SK-N-SH (cell line): ENCODE measurements around the gene CASZ1. TPM values are rescaled to one million over a fixed set of nuclear protein-coding genes. Genes with fewer than 3 reads are reported as not detected.

Source experiments
- CTCF ChIA-PET: fragments of 300-600, 350-600 bp; formaldehyde crosslinking; extraction: SDS; loops from one replicate; lab custom pipeline; 2021; lab: Yijun Ruan, JAX
- POLR2A ChIA-PET: fragments of 350-600 bp; sonication (Branson Sonifier 250); formaldehyde crosslinking; extraction: SDS; loops from one replicate; lab custom pipeline; 2020; ENCODE audit warnings: antibody characterized with exemption, inconsistent platforms; lab: Yijun Ruan, JAX
- DNase-seq: peaks from one replicate; pipeline ENCODE4 v3.0.0; 2012
- H2AFZ ChIP-seq: fragments of 200-600 bp; sonication (generic); 2 replicates; pipeline ENCODE4 v1.8.1; 2016; ENCODE audit warnings: antibody characterized with exemption, mild to moderate bottlenecking, low read depth
- H3F3A ChIP-seq: fragments of 200-600 bp; sonication (generic); replicated peaks from 2 replicates; pipeline ENCODE3; 2016; ENCODE audit warnings: antibody characterized with exemption, mild to moderate bottlenecking; ENCODE audit not compliant: insufficient read depth
- H3K27ac ChIP-seq, 2 experiments: fragments of 200-500 bp in 1 of 2; fragments of 200-600 bp in 1 of 2; sonication (Bioruptor generic) in 1 of 2; sonication (generic), shearing (Covaris generic) in 1 of 2; 2 replicates each; pipeline versions ENCODE4 v1.5.1 to v1.6.1; 2014 to 2016; ENCODE audit warnings: low read depth in 2 of 2, inconsistent platforms in 1 of 2, low read length in 1 of 2, mild to moderate bottlenecking in 1 of 2, mixed read lengths in 1 of 2
- H3K27me3 ChIP-seq: fragments of 200-600 bp; sonication (generic), shearing (Covaris generic); 2 replicates; pipeline ENCODE4 v1.6.1; 2016; ENCODE audit warnings: mixed run types; ENCODE audit not compliant: insufficient read depth
- H3K36me3 ChIP-seq, 2 experiments: fragments of 200-500 bp in 1 of 2; fragments of 200-600 bp in 1 of 2; sonication (Bioruptor generic) in 1 of 2; sonication (generic) in 1 of 2; replicated peaks in 1 of 2; 2 replicates each; pipeline versions ENCODE3 to v1.5.1; 2014 to 2016; ENCODE audit warnings: low read length in 1 of 2, mild to moderate bottlenecking in 1 of 2; ENCODE audit not compliant: insufficient read depth in 2 of 2, control insufficient read depth in 1 of 2
- H3K4me1 ChIP-seq, 2 experiments: fragments of 200-500 bp in 1 of 2; fragments of 200-600 bp in 1 of 2; sonication (Bioruptor generic) in 1 of 2; sonication (generic), shearing (Covaris generic) in 1 of 2; 2 replicates each; pipeline versions ENCODE4 v1.5.1 to v1.6.1; 2014 to 2016; ENCODE audit warnings: low read depth in 1 of 2, low read length in 1 of 2, mixed run types in 1 of 2; ENCODE audit not compliant: insufficient read depth in 2 of 2, control insufficient read depth in 1 of 2
- H3K4me2 ChIP-seq: fragments of 200-600 bp; sonication (generic), shearing (Covaris generic); 2 replicates; pipeline ENCODE4 v1.6.1; 2017; ENCODE audit warnings: mixed run types
- H3K4me3 ChIP-seq, 2 experiments: fragments of 200-500 bp in 1 of 2; fragments of 200-600 bp in 1 of 2; sonication (Bioruptor generic) in 1 of 2; sonication (generic), shearing (Covaris generic) in 1 of 2; 2 replicates each; pipeline versions ENCODE4 v1.5.1 to v1.8.1; 2014 to 2016; ENCODE audit warnings: low read depth in 2 of 2, inconsistent platforms in 1 of 2, low read length in 1 of 2, mild to moderate bottlenecking in 1 of 2, mixed read lengths in 1 of 2, moderate library complexity in 1 of 2
- H3K79me2 ChIP-seq: fragments of 200-600 bp; sonication (generic); 2 replicates; pipeline ENCODE4 v1.8.1; 2017; ENCODE audit warnings: mild to moderate bottlenecking; ENCODE audit not compliant: insufficient read depth
- H3K9ac ChIP-seq: fragments of 200-600 bp; sonication (generic); 2 replicates; pipeline ENCODE4 v1.6.1; 2017; ENCODE audit warnings: mixed run types
- H3K9me2 ChIP-seq: fragments of 200-600 bp; sonication (generic); 2 replicates; pipeline ENCODE4 v1.6.1; 2017; ENCODE audit warnings: mixed run types
- H3K9me3 ChIP-seq: fragments of 200-600 bp; sonication (generic); 2 replicates; pipeline ENCODE4 v1.6.1; 2017; ENCODE audit warnings: mixed run types, mild to moderate bottlenecking, moderate library complexity
- H4K20me1 ChIP-seq: fragments of 200-600 bp; sonication (generic); 2 replicates; pipeline ENCODE4 v1.6.1; 2017; ENCODE audit warnings: mild to moderate bottlenecking, mixed run types; ENCODE audit not compliant: insufficient read depth
- ELF1 ChIP-seq: IDR thresholded peaks from 2 replicates; pipeline ENCODE4 v1.4.0; 2012
- EP300 ChIP-seq, 2 experiments: IDR thresholded peaks; 2 replicates each; pipeline versions ENCODE4 v1.4.0 to v1.6.1; 2012; ENCODE audit warnings: borderline replicate concordance in 1 of 2, low read depth in 1 of 2, low read length in 1 of 2
- FOXJ3 ChIP-seq: sonication (generic); formaldehyde crosslinking; IDR thresholded peaks from 2 replicates; pipeline ENCODE4 v1.5.1; 2020; ENCODE audit warnings: mild to moderate bottlenecking, missing genetic modification reagents
- GABPA ChIP-seq: IDR thresholded peaks from 2 replicates; pipeline ENCODE4 v1.4.0; 2012; ENCODE audit warnings: low read depth, mild to moderate bottlenecking
- IRF3 ChIP-seq: fragments of 150-350 bp; IDR thresholded peaks from 2 replicates; pipeline ENCODE4 v1.6.1; 2016; ENCODE audit warnings: mild to moderate bottlenecking, low read depth, low read length
- JUND ChIP-seq: IDR thresholded peaks from 2 replicates; pipeline ENCODE4 v1.4.0; 2012
- MAX ChIP-seq: IDR thresholded peaks from 2 replicates; pipeline ENCODE4 v1.4.0; 2012; ENCODE audit warnings: low read depth
- NFIC ChIP-seq: IDR thresholded peaks from 2 replicates; pipeline ENCODE4 v1.4.0; 2012; ENCODE audit warnings: borderline replicate concordance
- PBX3 ChIP-seq: IDR thresholded peaks from 2 replicates; pipeline ENCODE4; 2012
- RAD21 ChIP-seq: IDR thresholded peaks from 2 replicates; pipeline ENCODE4 v1.6.1; 2012; ENCODE audit warnings: mild to moderate bottlenecking, low read length
- RCOR1 ChIP-seq: fragments of 150-350 bp; IDR thresholded peaks from 2 replicates; pipeline ENCODE4 v1.6.1; 2017; ENCODE audit warnings: antibody characterized with exemption, low read length
- REST ChIP-seq: IDR thresholded peaks from 2 replicates; pipeline ENCODE4 v1.6.1; 2012; ENCODE audit warnings: mild to moderate bottlenecking, low read depth, low read length, moderate library complexity
- RFX5 ChIP-seq: IDR thresholded peaks from 2 replicates; pipeline ENCODE4 v1.6.1; 2012; ENCODE audit warnings: mild to moderate bottlenecking, improper control_type of control experiment, low read length
- RXRA ChIP-seq: IDR thresholded peaks from 2 replicates; pipeline ENCODE4 v1.4.0; 2012; ENCODE audit warnings: low read depth, mild to moderate bottlenecking, borderline replicate concordance
- SMC3 ChIP-seq: IDR thresholded peaks from 2 replicates; pipeline ENCODE4 v1.6.1; 2012; ENCODE audit warnings: low read depth, low read length, improper control_type of control experiment
- TEAD4 ChIP-seq: IDR thresholded peaks from 2 replicates; pipeline ENCODE4 v1.4.0; 2012; ENCODE audit warnings: mild to moderate bottlenecking, borderline replicate concordance; ENCODE audit not compliant: insufficient read depth
- YY1 ChIP-seq: IDR thresholded peaks from 2 replicates; pipeline ENCODE4 v1.4.0; 2012; ENCODE audit warnings: low read depth, mild to moderate bottlenecking
- ZBTB33 ChIP-seq: IDR thresholded peaks from 2 replicates; pipeline ENCODE4 v1.4.0; 2012; ENCODE audit warnings: low read depth, borderline replicate concordance
- WGBS: methylation state at CpG from one replicate; pipeline ENCODE4 v1.1.6; 2017; ENCODE audit warnings: low lambda C conversion rate; 5-methylcytosine and 5-hydroxymethylcytosine counted together
- polyA plus RNA-seq, 3 experiments: library from polyadenylated mRNA; depleted of rRNA; stranded (reverse); fragments of >200 nt; gene quantifications; 2 replicates each; pipeline ENCODE4 v1.2.3, GENCODE V29; 2012

The CASZ1 gene
- polyA plus RNA-seq, 1 of the 3 experiments (the other 2 are of a cell fraction): 0.51 TPM

DNA sequence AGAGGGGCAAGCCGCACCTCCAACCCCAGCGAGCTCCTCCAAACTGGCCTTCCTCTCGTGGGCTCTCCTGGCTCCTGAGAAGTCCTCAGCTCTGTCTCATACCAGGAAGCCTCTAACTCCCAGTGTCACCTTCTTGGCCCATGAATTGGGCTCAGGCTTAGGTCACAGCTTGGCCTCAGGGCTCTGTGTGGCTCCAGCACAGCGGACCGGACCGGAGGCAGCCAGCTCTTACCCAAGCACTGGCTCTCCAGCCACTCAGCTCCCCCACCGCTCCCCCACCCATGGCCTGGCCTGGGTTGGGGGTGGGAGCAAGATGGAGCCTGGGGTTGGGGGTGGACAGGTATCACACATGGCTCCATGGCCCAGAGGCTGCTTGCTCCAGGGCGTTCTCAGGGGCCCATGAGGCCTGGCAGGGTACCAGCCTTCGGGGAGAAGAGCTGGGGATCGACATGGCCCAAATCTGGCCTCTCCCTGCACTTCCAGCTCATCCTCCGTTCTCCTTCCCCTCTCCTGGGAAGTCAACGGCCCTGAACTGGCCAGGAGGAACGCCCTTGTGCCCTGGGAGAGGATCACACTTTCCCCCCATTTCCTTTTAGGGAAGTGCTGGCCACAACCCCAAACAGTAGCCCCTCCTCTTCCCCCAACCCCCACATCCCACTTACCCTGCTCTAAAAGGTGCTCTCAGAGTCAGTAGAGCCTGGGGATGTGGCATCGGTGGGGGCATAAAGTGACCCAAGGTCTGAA, 97.5 kb downstream of the CASZ1 start:
- Histone ChIP-seq H3K79me2 (no peaks in the 10 kb centered on the region), H3K9me2 (no peaks in the 10 kb centered on the region), H3K27me3 (no peaks in the 10 kb centered on the region), H3K27ac (no peak overlapping the region), H3K9ac (no peak overlapping the region), H2AFZ (no peak overlapping the region), H3K36me3 (no peaks in the 10 kb centered on the region), H3K4me1 (peaks cover 0 to 9% of the 10 kb centered on the region in 2 experiments; a peak in 1 of 4 replicates), H3K4me3 (no peak overlapping the region), H3K4me2 (no peak overlapping the region), H3K9me3 (no peaks in the 10 kb centered on the region), H3F3A (no peaks in the 10 kb centered on the region), H4K20me1 (no peaks in the 10 kb centered on the region)
- POLR2A ChIA-PET: no interaction called here
- CTCF ChIA-PET: interaction anchor here (0.6 to 2.3 kb wide), 9 partner anchors 8 to 245 kb away, joined by 3 to 8 read pairs (median 3); no protein-coding TSS in a partner anchor
- no peak for DNase-seq
- WGBS: 87% methylated on average over 7 of the region's 14 CpGs
- TF ChIP-seq RCOR1 (no peak), JUND (no peak), REST (no peak), GABPA (no peak), YY1 (no peak), NFIC (no peak), EP300 (IDR thresholded peaks at IDR 0.05; ENCODE audit: borderline replicate concordance in 1 of 2, low read depth in 1 of 2, low read length in 1 of 2) (no peak), RFX5 (no peak), TEAD4 (no peak), RAD21 (no peak), ELF1 (no peak), PBX3 (no peak), FOXJ3 (CRISPR knock-in tag) (no peak), IRF3 (no peak), SMC3 (no peak), MAX (no peak), RXRA (no peak), ZBTB33 (no peak)
